G401.6 (cell line): ENCODE measurements around the gene SCAPER.

ENCODE experiments used
- FAIRE-seq: peaks from 2 replicates; lab custom pipeline; 2012; peaks lifted over from hg19 to GRCh38; lab: Jason Lieb, UNC

SCAPER gene

DNA sequence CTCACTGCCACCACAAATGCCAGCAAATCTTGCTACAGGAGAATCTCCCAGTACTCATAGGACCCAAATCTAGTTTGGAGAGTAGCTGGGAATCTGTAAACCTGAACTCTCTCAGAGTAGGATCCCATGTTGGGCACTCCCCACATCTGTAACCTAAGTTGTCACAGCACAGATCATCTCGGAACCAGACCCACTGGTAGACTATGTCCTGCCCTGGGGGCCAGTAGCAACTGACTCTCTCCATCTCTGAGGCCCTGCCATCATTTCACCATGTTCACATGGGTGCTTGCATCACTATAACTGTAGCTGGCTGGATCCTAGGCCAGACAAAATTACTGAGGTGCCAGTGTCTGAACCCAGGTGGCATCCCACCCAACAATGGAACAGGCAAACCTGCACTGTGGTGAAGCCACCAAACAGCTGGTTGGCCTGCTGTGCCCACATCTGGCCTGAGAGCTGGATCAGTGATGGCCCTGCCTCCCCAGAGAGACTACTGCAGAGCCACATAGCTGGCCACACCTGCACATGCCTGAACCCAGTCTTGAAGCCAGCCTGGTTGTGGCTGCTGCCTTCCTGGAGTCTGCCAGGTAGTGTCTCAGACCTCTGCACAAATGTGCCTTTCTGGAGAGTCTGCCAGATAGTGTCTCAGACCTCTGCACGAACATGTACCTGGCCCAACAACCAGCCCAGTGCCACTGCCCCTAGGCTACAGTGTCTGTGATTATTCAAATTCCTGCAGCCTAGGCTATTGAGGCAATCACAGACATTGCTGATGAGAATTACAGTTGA is 486.6 kb downstream of the SCAPER start:
- FAIRE-seq = no peak

DNA sequence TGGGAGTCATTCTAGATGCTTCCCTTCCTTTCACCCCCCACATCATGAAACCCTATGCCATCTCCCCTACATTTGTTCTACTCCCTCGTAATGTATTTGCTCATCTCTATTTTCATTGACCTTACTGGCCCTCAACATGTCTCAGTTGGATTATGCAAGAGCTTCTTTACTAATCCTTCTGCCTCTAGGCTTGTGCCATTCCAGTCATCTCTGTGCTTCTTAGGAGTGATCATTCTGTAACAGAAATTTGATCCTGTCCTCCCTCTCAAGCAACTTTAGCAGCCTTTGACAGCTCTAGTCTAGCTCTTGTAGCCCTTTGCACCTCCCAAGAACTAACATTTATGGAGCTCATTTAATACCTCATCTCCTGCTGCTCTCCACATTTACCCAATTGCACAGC is 503.9 kb downstream of the SCAPER start:
- FAIRE-seq = no peak

DNA sequence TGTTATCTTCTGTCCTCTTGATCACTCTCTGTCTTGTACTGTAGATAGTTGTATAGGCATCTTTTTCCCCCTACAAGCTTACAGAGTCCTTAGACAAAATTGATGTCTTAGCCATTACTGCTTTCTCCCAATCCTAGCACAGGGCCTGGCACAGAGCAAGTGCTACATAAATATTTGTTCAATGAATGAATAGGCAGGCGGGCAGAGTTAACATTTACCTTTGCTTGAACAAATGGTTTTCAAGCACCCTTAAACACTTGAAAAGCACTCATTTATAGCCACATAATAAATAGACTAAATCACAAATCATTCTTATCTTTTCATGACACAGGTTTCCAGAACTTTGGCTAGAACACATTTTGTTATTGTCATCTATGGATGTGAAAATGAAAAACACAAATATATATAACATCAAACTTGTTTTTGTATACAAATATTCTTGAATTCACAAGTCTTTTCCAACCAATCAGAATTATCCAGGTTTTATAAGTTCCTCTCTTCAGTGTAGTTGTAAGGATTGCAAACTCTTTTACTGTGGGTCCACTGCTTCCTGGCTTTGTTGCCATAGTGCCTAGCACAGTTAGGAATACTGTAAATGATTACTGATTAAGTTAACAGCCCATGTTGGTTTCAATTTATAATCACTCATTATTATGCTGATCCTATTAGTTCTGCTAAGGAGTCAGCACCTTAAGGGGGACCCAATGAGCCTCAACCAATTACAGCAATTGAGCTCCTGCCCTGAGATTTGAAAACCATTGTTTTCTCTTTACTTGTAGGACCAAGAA is 506.6 kb downstream of the SCAPER start:
- FAIRE-seq = no peak

DNA sequence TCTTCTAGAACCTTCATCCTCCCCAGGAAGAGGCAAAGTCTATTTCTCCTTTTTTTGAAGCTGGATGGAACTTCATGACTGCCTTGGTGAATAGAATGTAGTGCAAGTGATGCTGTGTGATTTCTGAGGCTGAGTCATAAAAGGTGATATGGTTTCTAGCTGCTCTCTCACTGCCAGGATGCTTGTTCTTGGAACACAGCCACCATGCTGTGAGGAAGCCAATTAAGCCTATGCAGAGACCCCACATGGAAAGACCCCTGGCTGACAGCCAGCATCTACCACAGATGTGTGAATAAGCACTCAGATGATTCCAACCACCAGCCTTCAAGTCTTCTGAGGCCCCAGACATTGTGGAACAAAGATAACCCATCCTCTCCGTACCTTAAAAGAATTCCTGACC is 511.5 kb downstream of the SCAPER start:
- no peak for FAIRE-seq

DNA sequence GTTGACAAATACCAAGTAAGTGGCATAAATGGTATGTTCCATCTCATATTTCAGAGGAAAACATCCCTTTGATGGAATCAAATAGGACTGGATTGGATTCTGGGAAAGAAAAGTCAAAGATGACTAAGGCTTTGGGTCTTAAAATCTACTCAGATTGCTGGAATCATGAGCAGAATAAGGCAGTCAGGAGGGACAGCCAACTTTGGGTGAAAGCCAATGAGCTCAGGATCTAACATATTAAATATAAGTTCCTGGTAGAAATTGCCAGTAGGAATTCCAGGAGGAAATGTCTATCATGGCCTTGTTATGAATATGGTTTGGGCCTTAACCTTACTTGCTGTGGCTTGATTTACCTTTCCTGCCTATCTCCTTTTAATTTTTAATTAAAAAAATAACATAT is 513.3 kb downstream of the SCAPER start:
- no peak for FAIRE-seq

DNA sequence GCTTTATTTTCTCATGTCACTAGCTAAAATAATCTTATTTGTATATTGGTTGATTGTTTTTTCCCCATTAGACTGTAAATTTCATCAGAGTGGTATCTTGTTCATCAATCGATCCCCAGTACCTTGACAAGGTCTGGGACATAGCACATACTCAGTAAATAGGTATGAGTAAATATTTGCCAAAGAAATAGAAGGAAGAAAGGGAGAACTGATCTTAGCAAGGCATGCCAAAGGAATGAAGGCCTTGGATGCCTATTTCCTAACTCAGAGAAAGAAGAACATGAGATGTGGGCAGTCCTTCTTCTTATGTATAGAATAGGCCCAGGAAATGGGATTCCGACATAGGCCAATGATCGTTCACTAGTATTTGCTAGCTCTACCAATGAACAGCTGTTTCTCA is 513.8 kb downstream of the SCAPER start:
- FAIRE-seq = no peak

DNA sequence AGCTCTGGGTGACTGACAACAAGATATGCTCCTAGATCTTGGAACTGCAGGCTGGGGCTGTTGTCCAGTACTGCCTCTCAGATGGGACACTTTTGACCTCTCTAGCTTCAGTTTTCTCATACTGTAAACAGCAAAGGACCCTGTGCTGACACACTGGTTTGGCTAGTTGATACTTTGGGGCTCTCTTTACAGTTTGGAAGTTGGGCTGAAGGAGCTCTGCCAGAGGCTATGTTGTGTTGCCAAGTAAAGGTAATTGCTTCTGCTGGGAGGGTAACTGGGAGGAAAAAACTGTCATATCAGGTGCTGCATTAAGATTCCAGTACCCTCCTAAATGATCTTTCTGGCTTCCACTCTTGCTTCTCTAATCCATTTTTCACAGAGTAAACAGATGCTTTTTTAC is 514.6 kb downstream of the SCAPER start:
- FAIRE-seq = no peak

DNA sequence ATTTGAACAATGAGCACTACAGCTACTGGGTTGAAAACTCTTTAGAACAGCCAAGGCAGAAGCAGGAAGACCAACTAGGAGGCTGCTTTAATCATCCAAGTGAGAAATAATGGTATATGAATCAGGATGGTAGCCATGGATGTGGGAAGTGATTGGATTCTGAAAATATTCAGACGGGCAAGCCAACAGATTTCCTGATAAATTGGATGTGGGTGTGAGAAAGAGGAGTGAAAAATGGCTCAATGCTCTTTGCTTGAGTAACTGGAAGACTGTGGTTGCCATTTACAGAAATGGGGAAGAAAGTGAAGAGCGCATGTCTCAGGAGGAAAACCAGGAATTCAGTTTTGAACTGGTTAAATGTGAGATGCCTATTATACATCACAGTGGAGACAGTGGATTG is 518.2 kb downstream of the SCAPER start:
- FAIRE-seq = no peak

DNA sequence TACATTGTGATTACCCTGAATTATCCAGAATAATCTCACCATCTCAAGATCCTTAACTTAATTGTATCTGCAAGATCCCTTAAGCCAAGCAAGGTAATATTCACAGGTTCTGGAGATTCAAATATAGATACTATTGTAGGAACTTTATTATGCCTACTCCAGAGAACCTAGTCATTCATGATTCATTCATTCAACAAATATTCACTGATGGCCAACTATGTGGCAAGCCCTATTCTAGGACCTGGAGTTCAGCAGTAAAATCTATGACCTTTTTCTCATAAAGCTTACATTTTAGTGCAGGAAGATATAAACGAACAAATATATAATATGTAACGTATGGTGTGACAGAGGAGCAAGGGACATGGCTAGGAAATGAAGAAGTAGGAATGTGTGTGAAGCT is 519.0 kb downstream of the SCAPER start:
- no peak for FAIRE-seq

DNA sequence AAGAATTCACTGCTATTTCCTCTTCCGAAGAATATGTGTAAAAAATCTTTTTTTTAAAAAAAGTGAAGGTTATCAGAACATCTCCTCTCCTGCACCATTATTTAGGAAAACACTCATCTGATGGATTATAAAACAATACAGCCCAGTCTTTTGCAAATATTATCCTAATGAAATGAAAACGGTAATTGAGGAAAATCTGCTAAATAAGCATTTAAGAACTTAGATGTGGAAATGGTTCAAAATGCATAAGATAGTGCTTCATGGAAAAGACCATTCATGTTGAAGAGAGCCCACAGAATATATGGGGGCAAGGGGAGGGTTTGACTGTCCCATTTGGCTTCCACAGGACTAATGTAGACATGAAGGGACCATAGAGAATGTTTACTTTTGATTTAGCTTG is 520.7 kb downstream of the SCAPER start:
- no peak for FAIRE-seq

DNA sequence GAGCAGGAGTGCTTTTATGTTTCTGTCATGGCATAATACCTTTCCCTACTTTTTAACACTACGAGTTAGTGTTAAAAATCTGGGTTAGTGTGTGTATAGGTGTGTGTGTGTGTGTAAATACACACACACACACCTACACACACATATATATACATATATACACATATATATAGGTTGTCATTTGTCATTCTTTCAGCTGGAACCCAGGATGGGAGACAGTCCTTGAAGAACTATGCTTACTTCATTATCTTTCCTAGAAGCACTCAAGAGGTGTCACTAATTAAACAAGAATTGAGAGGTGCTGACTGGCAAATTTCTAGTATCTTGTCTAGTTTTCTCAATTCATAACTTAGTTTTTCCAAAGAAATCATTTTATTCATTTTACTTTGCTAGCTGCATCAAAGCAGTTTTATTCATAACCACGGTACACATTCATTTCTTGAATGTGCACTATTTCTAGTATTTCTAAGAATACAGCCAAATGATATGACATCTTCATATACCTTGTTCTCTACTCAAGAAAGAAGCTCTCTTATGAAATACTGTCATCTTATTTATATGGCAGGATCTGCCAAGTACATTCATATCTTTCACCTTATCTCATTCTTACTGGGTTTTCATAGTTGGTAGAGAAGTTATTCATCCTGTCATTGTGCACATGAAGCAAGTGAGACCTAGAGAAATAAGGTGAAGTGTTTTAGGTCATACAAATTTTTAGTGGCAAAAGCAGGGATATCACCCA is 522.0 kb downstream of the SCAPER start:
- FAIRE-seq = no peak

DNA sequence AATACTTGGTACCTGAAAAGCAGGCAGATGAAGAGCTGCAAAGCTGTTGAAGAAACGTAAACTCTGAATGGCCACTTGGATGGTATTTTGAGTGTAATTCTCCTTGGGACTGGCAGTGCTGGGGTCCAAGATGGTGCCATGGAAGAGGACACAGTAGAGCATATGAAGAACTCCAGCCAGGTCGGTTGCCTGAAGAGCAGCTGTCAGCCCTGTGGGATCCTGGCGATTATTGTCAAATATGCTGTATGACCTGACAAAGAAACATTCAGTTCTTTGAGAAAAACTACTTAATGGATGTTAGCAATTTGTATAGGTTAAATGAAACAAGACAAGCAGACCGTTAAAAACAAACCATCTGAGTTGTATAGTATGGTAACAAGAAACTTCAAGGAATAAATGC is 523.8 kb downstream of the SCAPER start:
- no peak for FAIRE-seq

DNA sequence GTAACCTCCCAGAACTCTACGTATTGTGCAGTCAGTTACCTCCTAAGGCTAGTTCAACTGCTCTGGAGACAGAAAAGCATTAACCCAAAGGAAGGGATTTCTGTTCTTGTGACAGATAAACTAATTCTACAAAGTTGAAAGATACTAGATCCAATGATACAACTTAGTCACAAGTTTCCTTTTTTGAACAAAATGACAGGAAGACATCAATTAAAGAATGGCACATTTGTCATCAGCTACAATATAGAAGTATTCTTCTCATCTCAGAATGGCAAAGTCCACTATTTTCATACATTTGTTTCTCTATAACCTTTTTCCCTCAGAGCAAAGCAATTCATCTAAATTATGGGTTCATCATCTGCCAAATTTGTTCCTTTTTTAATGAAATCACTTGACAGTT is 524.9 kb downstream of the SCAPER start:
- no peak for FAIRE-seq

DNA sequence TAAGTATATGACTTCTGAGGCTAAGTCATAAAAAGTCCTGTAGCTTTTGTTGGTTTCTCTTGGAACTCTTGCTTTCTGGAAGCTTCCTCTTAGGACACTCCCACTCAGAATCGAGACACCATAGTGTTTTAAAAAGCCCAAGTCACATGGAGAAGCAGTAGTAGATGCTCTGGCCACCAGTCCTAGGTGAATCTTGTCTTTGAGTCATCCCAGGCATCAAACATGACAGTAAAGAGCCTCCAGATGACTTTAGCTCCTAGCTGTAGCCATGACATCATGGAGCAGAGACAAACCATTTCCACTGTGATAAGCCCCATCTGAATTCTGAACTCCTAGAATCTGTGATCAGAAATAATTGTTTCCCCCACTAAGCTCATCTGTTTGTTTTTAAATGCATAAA is 526.4 kb downstream of the SCAPER start:
- no peak for FAIRE-seq

DNA sequence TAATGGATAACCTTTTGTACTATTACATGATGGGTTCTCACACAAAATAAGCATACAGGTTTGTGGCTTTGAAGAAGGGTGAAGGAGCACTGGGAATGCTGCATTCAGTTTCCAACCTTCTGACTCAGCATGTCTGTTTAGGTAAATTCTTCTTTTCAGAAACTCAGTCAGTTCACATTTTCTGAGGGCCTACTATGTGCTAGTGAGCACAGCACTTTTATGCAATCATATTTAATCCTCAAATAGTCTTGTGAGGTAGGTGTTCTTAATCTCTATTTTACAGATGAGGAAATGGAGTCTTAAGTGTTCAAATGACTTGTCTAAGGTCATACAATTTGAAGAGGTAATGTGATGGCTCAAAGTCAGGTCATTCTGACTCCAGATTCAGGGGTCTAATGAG is 527.4 kb downstream of the SCAPER start:
- FAIRE-seq = no peak

DNA sequence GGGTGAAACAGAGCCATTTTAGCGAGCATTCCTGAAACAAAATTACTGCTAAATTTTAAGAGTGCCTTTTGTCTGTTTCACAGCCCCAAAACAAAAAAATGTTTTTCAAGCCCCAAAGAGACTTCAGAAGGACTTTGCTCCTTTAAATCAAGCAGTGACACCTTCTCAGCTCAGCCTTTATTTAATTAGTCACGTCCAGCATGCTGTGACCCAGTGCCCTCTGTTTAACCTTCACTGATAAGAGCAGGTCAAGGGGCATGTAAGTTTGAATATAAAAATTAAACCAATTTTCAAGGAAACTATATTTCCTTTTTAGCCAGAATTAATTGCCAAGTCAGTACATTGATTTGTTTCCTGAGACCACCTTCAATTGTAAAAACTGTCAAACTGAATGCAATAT is 527.9 kb downstream of the SCAPER start:
- no peak for FAIRE-seq

DNA sequence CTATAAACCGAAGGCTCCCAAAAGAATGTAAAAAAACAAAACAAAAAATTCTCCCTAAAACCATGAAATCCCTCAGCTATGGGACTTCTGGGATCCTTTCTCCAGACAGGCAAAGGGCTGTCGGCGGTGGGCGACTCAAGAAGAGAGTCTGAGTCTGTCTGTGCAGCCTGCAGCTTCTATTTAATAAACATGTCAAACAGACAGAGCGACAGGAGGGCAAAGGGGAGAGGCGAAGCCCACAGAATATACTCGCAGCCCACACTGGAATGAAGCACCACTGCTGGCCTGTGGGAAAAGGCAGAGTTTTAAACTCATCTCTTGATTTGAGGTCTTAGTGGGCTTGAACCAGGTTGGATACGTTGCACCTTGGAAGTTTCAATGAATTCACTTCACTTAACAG is 528.3 kb downstream of the SCAPER start:
- FAIRE-seq = no peak

DNA sequence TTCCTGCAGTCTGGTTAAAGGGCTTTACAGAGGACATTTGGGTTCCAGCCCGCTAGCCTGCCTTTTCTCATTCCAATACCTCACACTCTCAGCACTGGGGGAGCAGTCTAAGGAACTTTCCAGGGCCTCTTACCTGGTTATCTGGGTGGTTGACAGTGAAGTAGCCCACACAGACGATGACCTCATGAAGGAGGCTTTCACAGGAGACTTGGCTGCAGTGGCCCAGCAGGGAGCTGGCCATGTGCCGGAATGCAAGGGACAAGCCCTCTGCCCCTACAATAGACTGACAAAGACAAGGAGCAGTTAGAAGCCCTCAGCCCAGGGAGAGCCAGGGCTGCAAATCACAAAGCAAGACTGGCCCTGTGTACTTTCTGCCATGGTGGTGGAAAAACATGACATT is 529.1 kb downstream of the SCAPER start:
- FAIRE-seq = no peak

DNA sequence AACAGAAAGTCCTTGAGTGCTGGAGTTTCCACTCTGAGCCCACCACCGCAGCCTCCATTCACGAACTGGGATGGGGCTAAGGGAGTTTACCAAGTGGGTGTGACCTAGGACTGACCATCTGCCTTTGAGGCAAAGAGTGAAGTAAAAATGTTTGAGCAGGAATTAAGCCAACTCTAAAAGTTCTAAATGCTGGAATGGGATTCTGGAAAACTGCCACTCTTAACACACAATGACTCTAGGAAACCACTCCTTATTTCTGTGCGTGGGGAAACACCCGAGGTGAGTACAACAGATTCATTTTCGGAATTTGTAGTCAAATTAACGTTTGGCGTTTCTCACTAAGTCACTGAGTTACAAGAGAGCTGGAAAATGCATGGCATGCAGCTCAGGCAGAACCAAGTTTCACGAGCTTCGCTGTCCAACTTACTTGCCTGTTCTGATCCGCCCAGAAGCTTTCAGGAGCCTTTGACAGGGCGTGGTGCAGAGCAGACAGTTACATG is 537.0 kb downstream of the SCAPER start:
- FAIRE-seq = no peak

DNA sequence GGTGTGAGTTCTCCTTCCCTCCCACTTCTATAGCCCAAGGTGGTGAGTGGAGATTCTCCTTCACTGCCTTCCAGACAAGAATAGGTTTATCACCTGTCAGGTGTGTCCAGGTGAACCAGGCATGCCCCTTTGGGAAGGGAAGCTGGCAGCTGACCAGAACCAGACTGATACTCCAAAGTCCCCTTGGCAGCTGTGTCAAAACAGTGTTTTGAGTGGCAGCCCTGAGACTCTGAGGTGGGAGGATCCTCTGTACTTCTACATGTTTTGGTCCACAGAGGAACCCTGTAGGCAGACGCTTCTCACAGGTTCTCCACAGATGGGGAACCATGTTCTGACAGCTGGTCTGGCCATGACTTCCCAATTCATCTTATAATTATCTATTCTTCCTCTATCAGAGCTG is 538.4 kb downstream of the SCAPER start:
- FAIRE-seq = no peak

DNA sequence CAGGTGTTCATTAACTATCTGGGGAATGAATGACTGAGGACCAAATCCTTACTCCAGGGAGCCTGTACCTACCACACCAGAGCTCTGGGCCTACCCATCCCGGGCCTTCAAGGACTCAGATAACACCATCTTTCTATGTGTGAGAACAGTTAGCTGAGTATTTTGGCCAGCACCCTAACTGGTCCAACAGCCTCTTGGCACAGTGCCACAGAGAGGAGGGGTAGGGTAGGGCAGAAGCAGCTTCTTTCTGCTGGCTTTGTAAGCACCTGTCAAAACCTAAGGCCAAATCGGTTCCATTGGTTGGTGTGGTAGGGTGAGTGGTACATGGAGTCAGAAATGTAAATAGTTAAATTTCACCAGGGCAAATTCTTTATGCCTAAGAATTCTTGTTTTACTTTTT is 541.9 kb downstream of the SCAPER start:
- FAIRE-seq = no peak

DNA sequence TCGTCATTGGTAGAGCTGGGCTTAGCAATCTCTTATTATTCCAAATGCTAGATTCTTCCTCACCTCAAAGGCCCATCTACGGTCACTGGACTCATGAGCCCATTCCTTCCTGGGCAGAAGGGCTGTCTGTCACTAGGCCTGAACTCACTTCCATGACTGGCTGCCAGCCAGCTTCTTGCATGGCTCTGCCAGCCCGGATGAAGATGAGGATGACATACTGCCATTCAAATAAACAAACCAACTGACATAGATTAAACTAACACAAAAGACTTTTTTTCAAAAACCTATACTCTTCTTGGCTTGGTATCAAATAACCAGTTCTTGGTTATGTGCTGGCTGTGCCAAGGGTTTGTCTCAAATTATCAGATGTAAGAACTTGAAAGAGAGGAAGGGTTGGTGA is 544.7 kb downstream of the SCAPER start:
- no peak for FAIRE-seq

DNA sequence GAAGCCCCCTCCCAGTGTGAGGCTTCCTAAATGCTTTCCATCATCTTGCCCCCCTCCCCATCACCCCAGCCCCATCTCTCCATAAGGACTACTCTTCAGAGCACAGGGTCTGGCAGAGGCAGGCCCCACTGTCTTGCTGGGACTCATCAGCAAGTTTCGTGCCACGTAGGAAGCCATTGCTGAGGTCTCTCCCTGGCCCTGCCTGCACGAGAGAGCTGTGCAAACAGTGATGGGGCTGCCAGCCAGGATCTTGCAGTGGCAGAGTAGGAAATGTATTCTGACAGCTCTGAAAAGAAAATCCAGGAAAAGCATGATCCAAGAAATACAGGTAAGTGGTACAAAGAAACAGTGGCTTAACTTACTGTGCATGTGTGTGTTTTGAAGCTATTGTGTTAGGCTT is 546.0 kb downstream of the SCAPER start:
- FAIRE-seq = no peak
